SK-N-SH (cell line): ENCODE data around the gene PTTG1IP2. TPM values are rescaled to one million over a fixed set of nuclear protein-coding genes. Genes with fewer than 3 reads are reported as not detected.

Source experiments
- CTCF ChIA-PET: fragments of 300-600, 350-600 bp; formaldehyde crosslinking; extraction: SDS; loops from one replicate; lab custom pipeline; 2021; lab: Yijun Ruan, JAX
- POLR2A ChIA-PET: fragments of 350-600 bp; sonication (Branson Sonifier 250); formaldehyde crosslinking; extraction: SDS; loops from one replicate; lab custom pipeline; 2020; ENCODE audit warnings: antibody characterized with exemption, inconsistent platforms; lab: Yijun Ruan, JAX
- DNase-seq: peaks from one replicate; pipeline ENCODE4 v3.0.0; 2012
- H2AFZ ChIP-seq: fragments of 200-600 bp; sonication (generic); 2 replicates; pipeline ENCODE4 v1.8.1; 2016; ENCODE audit warnings: antibody characterized with exemption, mild to moderate bottlenecking, low read depth
- H3F3A ChIP-seq: fragments of 200-600 bp; sonication (generic); replicated peaks from 2 replicates; pipeline ENCODE3; 2016; ENCODE audit warnings: antibody characterized with exemption, mild to moderate bottlenecking; ENCODE audit not compliant: insufficient read depth
- H3K27ac ChIP-seq, 2 experiments: fragments of 200-500 bp in 1 of 2; fragments of 200-600 bp in 1 of 2; sonication (Bioruptor generic) in 1 of 2; sonication (generic), shearing (Covaris generic) in 1 of 2; 2 replicates each; pipeline versions ENCODE4 v1.5.1 to v1.6.1; 2014 to 2016; ENCODE audit warnings: low read depth in 2 of 2, inconsistent platforms in 1 of 2, low read length in 1 of 2, mild to moderate bottlenecking in 1 of 2, mixed read lengths in 1 of 2
- H3K27me3 ChIP-seq: fragments of 200-600 bp; sonication (generic), shearing (Covaris generic); 2 replicates; pipeline ENCODE4 v1.6.1; 2016; ENCODE audit warnings: mixed run types; ENCODE audit not compliant: insufficient read depth
- H3K36me3 ChIP-seq, 2 experiments: fragments of 200-500 bp in 1 of 2; fragments of 200-600 bp in 1 of 2; sonication (Bioruptor generic) in 1 of 2; sonication (generic) in 1 of 2; replicated peaks in 1 of 2; 2 replicates each; pipeline versions ENCODE3 to v1.5.1; 2014 to 2016; ENCODE audit warnings: low read length in 1 of 2, mild to moderate bottlenecking in 1 of 2; ENCODE audit not compliant: insufficient read depth in 2 of 2, control insufficient read depth in 1 of 2
- H3K4me1 ChIP-seq, 2 experiments: fragments of 200-500 bp in 1 of 2; fragments of 200-600 bp in 1 of 2; sonication (Bioruptor generic) in 1 of 2; sonication (generic), shearing (Covaris generic) in 1 of 2; 2 replicates each; pipeline versions ENCODE4 v1.5.1 to v1.6.1; 2014 to 2016; ENCODE audit warnings: low read depth in 1 of 2, low read length in 1 of 2, mixed run types in 1 of 2; ENCODE audit not compliant: insufficient read depth in 2 of 2, control insufficient read depth in 1 of 2
- H3K4me2 ChIP-seq: fragments of 200-600 bp; sonication (generic), shearing (Covaris generic); 2 replicates; pipeline ENCODE4 v1.6.1; 2017; ENCODE audit warnings: mixed run types
- H3K4me3 ChIP-seq, 2 experiments: fragments of 200-500 bp in 1 of 2; fragments of 200-600 bp in 1 of 2; sonication (Bioruptor generic) in 1 of 2; sonication (generic), shearing (Covaris generic) in 1 of 2; 2 replicates each; pipeline versions ENCODE4 v1.5.1 to v1.8.1; 2014 to 2016; ENCODE audit warnings: low read depth in 2 of 2, inconsistent platforms in 1 of 2, low read length in 1 of 2, mild to moderate bottlenecking in 1 of 2, mixed read lengths in 1 of 2, moderate library complexity in 1 of 2
- H3K79me2 ChIP-seq: fragments of 200-600 bp; sonication (generic); 2 replicates; pipeline ENCODE4 v1.8.1; 2017; ENCODE audit warnings: mild to moderate bottlenecking; ENCODE audit not compliant: insufficient read depth
- H3K9ac ChIP-seq: fragments of 200-600 bp; sonication (generic); 2 replicates; pipeline ENCODE4 v1.6.1; 2017; ENCODE audit warnings: mixed run types
- H3K9me2 ChIP-seq: fragments of 200-600 bp; sonication (generic); 2 replicates; pipeline ENCODE4 v1.6.1; 2017; ENCODE audit warnings: mixed run types
- H3K9me3 ChIP-seq: fragments of 200-600 bp; sonication (generic); 2 replicates; pipeline ENCODE4 v1.6.1; 2017; ENCODE audit warnings: mixed run types, mild to moderate bottlenecking, moderate library complexity
- H4K20me1 ChIP-seq: fragments of 200-600 bp; sonication (generic); 2 replicates; pipeline ENCODE4 v1.6.1; 2017; ENCODE audit warnings: mild to moderate bottlenecking, mixed run types; ENCODE audit not compliant: insufficient read depth
- EZH2phosphoT487 ChIP-seq: fragments of 200-600 bp; sonication (generic); IDR thresholded peaks from 2 replicates; pipeline ENCODE4 v1.6.1; 2017; ENCODE audit warnings: low read depth, mixed run types, mild to moderate bottlenecking, antibody characterized with exemption, moderate library complexity, borderline replicate concordance
- FOXM1 ChIP-seq: IDR thresholded peaks from 2 replicates; pipeline ENCODE4 v1.4.0; 2012; ENCODE audit warnings: low read depth, mild to moderate bottlenecking
- MEF2A ChIP-seq: IDR thresholded peaks from 2 replicates; pipeline ENCODE4 v1.4.0; 2012; ENCODE audit warnings: low read depth, borderline replicate concordance
- NFIC ChIP-seq: IDR thresholded peaks from 2 replicates; pipeline ENCODE4 v1.4.0; 2012; ENCODE audit warnings: borderline replicate concordance
- RAD21 ChIP-seq: IDR thresholded peaks from 2 replicates; pipeline ENCODE4 v1.6.1; 2012; ENCODE audit warnings: mild to moderate bottlenecking, low read length
- RFX5 ChIP-seq: IDR thresholded peaks from 2 replicates; pipeline ENCODE4 v1.6.1; 2012; ENCODE audit warnings: mild to moderate bottlenecking, improper control_type of control experiment, low read length
- SIN3A ChIP-seq: IDR thresholded peaks from 2 replicates; pipeline ENCODE4 v1.6.1; 2012; ENCODE audit warnings: low read depth, mild to moderate bottlenecking, low read length, moderate library complexity, borderline replicate concordance
- TAF1 ChIP-seq: IDR thresholded peaks from 2 replicates; pipeline ENCODE4 v1.6.1; 2012; ENCODE audit warnings: low read depth, mild to moderate bottlenecking, low read length, moderate library complexity, borderline replicate concordance
- TCF12 ChIP-seq: IDR thresholded peaks from 2 replicates; pipeline ENCODE4 v1.4.0; 2012
- WGBS: methylation state at CpG from one replicate; pipeline ENCODE4 v1.1.6; 2017; ENCODE audit warnings: low lambda C conversion rate; 5-methylcytosine and 5-hydroxymethylcytosine counted together
- polyA plus RNA-seq, 3 experiments: library from polyadenylated mRNA; depleted of rRNA; stranded (reverse); fragments of >200 nt; gene quantifications; 2 replicates each; pipeline ENCODE4 v1.2.3, GENCODE V29; 2012
- TF ChIP-seq, protein P1 (sequence below): fragments of 150-350 bp; IDR thresholded peaks from 2 replicates; pipeline ENCODE4 v1.6.1; 2016; ENCODE audit warnings: mild to moderate bottlenecking, low read depth, low read length
- TF ChIP-seq, protein P2 (sequence below): IDR thresholded peaks from 2 replicates; pipeline ENCODE4; 2012
- TF ChIP-seq, protein P3 (sequence below): IDR thresholded peaks from 2 replicates; pipeline ENCODE4 v1.4.0; 2012; ENCODE audit warnings: low read depth
- TF ChIP-seq, protein P4 (sequence below): fragments of 200-600 bp; sonication (generic); IDR thresholded peaks from 2 replicates; pipeline ENCODE4 v1.6.1; 2017; ENCODE audit warnings: antibody characterized with exemption, mild to moderate bottlenecking, moderate library complexity
- TF ChIP-seq, protein P5 (sequence below): IDR thresholded peaks from 2 replicates; pipeline ENCODE4 v1.4.0; 2012; ENCODE audit warnings: low read depth, borderline replicate concordance
- TF ChIP-seq, protein P6 (sequence below): IDR thresholded peaks from 2 replicates; pipeline ENCODE4 v1.4.0; 2012; ENCODE audit warnings: low read depth, borderline replicate concordance

Gene PTTG1IP2
- polyA plus RNA-seq, 1 of the 3 experiments (the other 2 are of a cell fraction): not detected

DNA sequence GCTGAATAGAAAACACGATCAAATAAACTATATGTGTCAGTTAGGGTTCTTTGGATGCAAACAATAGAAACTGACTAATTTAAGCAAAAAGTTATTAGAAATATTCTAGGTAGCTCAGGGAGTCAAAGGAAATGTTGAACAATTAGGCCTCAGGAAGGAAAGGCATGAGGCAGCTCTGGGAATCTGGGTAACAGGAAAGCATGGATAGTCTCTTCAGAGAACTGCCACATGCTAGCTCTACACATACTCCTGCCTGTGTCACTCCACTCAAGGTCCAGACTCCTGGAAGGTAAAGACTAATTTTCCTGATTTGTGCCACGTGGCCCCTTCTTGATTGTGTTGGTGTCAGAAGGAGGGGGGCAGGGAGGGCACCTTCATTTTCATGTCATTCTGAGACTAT lies 23.8 kb upstream of the PTTG1IP2 start:
- no peaks in the 10 kb centered on the region for H3K9me3 ChIP-seq
- CTCF ChIA-PET: interaction anchor here (1.5 to 6.2 kb wide), 6 partner anchors 10 to 589 kb away, joined by 3 to 41 read pairs (median 8); no protein-coding TSS in a partner anchor

DNA sequence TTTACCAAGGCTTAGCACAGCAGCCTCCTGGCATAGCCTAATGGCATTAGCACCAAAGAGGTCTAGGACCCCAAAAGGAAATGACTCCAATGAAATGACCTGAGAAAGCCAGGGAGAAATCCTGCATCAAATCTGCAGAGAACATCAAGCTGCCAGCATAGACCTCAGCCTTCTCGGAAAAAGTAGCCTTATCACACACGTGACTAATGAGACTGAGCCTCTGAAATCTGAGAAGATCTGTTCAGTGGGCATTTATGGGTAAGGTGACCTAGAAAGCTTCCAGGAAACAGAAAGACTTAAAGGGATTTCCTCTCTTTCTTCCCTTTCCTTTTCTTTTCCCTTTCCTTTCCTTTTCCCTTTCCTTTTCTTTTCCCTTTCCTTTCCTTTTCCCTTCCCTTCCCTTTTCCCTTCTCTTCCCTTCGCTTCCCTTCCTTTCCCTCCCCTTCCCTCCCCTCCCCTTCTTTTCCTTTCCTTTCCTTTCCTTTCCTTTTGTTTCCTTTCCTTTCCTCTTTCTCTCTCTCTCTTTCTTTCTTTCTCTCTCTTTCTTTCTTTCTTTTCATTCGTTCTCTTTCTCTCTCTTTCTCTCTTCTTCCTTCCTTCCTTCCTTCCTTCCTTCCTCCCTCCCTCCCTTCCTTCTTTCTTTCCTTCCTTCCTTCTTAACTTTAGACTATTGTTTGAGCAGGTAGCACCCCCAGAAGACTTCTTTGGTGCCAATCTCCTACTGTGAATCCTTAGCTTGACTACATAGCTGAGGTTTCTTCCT lies 23.1 kb upstream of the PTTG1IP2 start:
- no peaks in the 10 kb centered on the region for H4K20me1 ChIP-seq
- H3F3A ChIP-seq: no peaks in the 10 kb centered on the region
- H3K79me2 ChIP-seq: no peaks in the 10 kb centered on the region
- H3K36me3 ChIP-seq: no peaks in the 10 kb centered on the region
- H3K4me2 ChIP-seq: no peak overlapping the region
- ChIA-PET POLR2A (no interaction called here), CTCF (interaction anchor here (1.6 to 6.2 kb wide), 5 partner anchors 9 to 588 kb away, joined by 3 to 41 read pairs (median 8); no protein-coding TSS in a partner anchor)
- H3K9me3 ChIP-seq: no peaks in the 10 kb centered on the region
- H3K27ac ChIP-seq: no peak overlapping the region
- H3K9me2 ChIP-seq: no peaks in the 10 kb centered on the region
- no peak overlapping the region for H2AFZ ChIP-seq
- H3K27me3 ChIP-seq: no peaks in the 10 kb centered on the region
- H3K4me3 ChIP-seq: no peak overlapping the region
- no peak for DNase-seq
- no peak overlapping the region for H3K9ac ChIP-seq
- no peaks in the 10 kb centered on the region for H3K4me1 ChIP-seq
- 42% methylated on average over 4 of the region's 4 CpGs for WGBS
- TF ChIP-seq, protein P1, sequence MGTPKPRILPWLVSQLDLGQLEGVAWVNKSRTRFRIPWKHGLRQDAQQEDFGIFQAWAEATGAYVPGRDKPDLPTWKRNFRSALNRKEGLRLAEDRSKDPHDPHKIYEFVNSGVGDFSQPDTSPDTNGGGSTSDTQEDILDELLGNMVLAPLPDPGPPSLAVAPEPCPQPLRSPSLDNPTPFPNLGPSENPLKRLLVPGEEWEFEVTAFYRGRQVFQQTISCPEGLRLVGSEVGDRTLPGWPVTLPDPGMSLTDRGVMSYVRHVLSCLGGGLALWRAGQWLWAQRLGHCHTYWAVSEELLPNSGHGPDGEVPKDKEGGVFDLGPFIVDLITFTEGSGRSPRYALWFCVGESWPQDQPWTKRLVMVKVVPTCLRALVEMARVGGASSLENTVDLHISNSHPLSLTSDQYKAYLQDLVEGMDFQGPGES: no peak
- TF ChIP-seq NFIC (no peak), SIN3A (no peak), FOXM1 (no peak), RAD21 (no peak)
- TF ChIP-seq, protein P2, sequence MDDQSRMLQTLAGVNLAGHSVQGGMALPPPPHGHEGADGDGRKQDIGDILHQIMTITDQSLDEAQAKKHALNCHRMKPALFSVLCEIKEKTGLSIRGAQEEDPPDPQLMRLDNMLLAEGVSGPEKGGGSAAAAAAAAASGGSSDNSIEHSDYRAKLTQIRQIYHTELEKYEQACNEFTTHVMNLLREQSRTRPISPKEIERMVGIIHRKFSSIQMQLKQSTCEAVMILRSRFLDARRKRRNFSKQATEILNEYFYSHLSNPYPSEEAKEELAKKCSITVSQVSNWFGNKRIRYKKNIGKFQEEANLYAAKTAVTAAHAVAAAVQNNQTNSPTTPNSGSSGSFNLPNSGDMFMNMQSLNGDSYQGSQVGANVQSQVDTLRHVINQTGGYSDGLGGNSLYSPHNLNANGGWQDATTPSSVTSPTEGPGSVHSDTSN: no peak
- TF ChIP-seq, protein P3, sequence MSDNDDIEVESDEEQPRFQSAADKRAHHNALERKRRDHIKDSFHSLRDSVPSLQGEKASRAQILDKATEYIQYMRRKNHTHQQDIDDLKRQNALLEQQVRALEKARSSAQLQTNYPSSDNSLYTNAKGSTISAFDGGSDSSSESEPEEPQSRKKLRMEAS: no peak

More for the DNA sequence above, 23.8 kb upstream of the PTTG1IP2 start:
- Histone ChIP-seq H3K9ac (no peak overlapping the region), H3K9me2 (no peaks in the 10 kb centered on the region), H3K4me3 (no peak overlapping the region), H4K20me1 (no peaks in the 10 kb centered on the region), H3K79me2 (no peaks in the 10 kb centered on the region), H3K27me3 (no peaks in the 10 kb centered on the region), H3K4me1 (no peaks in the 10 kb centered on the region), H2AFZ (no peak overlapping the region), H3K36me3 (no peaks in the 10 kb centered on the region), H3K27ac (no peak overlapping the region), H3F3A (no peaks in the 10 kb centered on the region), H3K4me2 (no peak overlapping the region)
- POLR2A ChIA-PET: no interaction called here
- TF ChIP-seq, protein P4, sequence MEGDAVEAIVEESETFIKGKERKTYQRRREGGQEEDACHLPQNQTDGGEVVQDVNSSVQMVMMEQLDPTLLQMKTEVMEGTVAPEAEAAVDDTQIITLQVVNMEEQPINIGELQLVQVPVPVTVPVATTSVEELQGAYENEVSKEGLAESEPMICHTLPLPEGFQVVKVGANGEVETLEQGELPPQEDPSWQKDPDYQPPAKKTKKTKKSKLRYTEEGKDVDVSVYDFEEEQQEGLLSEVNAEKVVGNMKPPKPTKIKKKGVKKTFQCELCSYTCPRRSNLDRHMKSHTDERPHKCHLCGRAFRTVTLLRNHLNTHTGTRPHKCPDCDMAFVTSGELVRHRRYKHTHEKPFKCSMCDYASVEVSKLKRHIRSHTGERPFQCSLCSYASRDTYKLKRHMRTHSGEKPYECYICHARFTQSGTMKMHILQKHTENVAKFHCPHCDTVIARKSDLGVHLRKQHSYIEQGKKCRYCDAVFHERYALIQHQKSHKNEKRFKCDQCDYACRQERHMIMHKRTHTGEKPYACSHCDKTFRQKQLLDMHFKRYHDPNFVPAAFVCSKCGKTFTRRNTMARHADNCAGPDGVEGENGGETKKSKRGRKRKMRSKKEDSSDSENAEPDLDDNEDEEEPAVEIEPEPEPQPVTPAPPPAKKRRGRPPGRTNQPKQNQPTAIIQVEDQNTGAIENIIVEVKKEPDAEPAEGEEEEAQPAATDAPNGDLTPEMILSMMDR: no peak
- TF ChIP-seq, protein P5, sequence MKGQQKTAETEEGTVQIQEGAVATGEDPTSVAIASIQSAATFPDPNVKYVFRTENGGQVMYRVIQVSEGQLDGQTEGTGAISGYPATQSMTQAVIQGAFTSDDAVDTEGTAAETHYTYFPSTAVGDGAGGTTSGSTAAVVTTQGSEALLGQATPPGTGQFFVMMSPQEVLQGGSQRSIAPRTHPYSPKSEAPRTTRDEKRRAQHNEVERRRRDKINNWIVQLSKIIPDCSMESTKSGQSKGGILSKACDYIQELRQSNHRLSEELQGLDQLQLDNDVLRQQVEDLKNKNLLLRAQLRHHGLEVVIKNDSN: no peak
- TF ChIP-seq TCF12: no peak
- no peak for TF ChIP-seq RFX5
- TF ChIP-seq, protein P6, sequence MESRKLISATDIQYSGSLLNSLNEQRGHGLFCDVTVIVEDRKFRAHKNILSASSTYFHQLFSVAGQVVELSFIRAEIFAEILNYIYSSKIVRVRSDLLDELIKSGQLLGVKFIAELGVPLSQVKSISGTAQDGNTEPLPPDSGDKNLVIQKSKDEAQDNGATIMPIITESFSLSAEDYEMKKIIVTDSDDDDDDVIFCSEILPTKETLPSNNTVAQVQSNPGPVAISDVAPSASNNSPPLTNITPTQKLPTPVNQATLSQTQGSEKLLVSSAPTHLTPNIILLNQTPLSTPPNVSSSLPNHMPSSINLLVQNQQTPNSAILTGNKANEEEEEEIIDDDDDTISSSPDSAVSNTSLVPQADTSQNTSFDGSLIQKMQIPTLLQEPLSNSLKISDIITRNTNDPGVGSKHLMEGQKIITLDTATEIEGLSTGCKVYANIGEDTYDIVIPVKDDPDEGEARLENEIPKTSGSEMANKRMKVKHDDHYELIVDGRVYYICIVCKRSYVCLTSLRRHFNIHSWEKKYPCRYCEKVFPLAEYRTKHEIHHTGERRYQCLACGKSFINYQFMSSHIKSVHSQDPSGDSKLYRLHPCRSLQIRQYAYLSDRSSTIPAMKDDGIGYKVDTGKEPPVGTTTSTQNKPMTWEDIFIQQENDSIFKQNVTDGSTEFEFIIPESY: no peak
- no peak for TF ChIP-seq EZH2phosphoT487
- no peak for TF ChIP-seq MEF2A
- TF ChIP-seq TAF1: no peak
- WGBS: 41% methylated on average over 2 of the region's 2 CpGs
- no peak for DNase-seq
